ENCODE measurements around the gene NID1.

DNA sequence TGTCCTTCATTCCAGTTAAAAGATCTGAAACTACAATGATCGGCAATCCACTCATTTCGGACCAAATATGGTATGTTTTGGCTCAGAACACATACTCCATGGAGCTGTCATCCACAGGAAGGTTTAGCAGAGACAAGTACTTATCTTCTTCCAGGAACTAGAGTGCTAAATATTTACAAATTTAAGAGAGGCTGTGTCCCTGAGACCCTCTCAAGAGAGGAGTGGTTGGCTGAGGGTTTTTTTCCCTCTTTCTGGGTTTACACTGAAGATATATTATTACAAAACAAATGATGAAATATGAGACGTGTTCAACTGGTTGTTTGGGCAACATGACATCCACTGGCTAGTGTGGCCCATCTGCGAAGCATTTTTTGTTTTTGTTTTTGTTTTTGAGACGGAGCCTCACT, 25.9 kb upstream of the NID1 start:
- TF ChIP-seq SUZ12 (IDR thresholded peaks at IDR 0.05; ENCODE audit: extremely low read depth, insufficient read depth, insufficient read length) = no peak
- no peak for TF ChIP-seq ZNF274 (IDR thresholded peaks at IDR 0.05; ENCODE audit: low read depth, low read length)

Data from NT2/D1 (cell line).